DMS 273 (cell line): ENCODE results near the gene ARHGAP26.
"Not testable (repeated sequence)": the region's sequence is repeated elsewhere in the genome, so short reads cannot be mapped to it uniquely, and the experiment has no call there.

Experiments
- DNase-seq: peaks from one replicate; lab custom pipeline; 2025; ENCODE audit not compliant: unreplicated experiment; lab: John Stamatoyannopoulos, UW

Gene ARHGAP26

DNA sequence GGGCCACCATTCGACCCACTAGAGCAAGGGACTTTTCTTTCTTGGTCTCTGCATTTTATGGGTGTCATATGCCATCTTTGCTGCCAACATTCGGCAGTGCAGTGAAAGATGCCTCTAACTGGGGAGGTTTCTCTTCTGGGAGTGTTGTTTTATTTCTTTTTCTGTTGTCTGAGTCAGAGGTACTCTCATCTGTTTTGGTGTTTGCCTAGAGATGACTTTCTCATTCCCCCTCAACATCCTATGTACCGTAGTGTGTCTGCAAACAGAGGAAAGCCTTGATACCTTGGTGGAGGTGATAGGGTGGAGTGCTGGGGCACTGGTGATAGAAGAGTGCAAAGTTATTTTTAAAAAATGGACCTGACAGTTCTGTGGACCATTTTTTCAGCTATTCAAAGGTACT lies 182.1 kb downstream of the ARHGAP26 start:
- no peak for DNase-seq

DNA sequence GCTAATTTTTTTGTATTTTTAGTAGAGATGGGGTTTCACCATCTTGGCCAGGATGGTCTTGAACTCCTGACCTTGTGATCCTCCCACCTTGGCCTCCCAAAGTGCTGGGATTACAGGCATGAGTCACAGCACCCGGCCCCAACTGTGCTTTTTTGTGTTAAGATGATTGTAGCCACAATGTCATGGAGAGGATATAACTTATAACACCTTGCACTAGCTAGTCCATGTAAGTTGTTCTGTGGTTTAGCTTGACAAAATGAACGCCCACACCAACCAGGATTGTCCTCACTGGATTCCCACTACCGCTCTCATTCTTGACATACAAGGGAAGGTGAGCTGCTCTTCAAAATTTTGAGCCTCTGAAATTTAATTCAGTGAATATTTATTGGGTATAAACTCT lies 182.7 kb downstream of the ARHGAP26 start:
- DNase-seq = not testable (repeated sequence)

DNA sequence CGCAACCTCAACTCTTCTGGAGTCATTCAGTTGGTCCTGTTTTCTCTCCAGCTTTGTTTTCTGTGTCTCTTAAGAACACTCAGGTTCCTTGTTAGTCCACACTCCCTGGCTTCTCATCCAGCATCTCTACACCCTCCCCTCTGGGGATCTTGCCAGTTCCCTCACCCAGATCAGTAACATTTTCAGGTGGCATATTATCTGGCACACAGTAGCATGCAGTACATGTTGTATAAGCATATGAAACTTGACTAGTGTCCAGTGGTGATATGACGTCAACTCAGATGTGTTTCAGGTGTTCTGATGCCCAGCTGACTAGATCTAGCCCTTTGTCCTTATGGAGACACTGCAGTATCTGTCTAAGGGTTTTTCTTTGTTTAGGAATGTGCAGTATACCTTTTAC lies 184.3 kb downstream of the ARHGAP26 start:
- no peak for DNase-seq

DNA sequence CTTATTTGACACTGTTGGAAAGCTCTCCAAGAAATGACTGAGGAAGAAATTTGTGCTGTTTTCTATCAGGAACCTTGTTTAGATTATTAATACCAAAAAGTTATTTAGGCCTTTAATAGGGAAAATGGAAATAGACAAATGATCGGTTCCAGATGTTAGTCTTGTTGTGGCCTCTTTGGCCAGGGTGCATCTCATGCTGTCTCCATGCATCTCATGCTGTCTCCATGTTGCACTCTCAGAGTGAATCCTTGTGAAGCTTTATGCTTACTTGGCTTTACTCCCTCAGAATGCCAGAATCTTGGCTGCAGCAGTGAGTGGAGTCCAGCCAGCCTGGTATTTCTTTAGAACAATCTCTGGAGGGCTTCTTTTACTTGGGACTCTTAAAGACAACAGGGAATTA lies 185.5 kb downstream of the ARHGAP26 start:
- DNase-seq = no peak

DNA sequence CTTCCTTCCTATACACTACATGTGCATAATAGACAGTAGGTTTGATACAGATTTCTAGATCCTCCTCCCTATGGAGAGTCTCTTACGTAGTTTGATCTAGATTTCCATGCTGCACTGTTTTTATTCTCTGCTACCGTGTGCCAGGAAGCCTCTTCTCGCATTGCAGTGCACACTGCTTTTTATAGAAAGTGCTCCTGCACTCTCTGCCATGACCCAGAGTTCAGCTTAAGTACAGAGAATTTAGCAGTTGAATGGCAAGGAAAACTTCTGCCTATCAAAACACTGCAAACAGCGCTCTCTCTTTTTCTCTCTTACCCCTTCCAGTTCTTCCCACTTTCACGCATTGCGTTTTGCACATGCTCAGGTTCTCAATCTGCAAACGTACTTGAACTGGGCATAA lies 187.4 kb downstream of the ARHGAP26 start:
- no peak for DNase-seq

DNA sequence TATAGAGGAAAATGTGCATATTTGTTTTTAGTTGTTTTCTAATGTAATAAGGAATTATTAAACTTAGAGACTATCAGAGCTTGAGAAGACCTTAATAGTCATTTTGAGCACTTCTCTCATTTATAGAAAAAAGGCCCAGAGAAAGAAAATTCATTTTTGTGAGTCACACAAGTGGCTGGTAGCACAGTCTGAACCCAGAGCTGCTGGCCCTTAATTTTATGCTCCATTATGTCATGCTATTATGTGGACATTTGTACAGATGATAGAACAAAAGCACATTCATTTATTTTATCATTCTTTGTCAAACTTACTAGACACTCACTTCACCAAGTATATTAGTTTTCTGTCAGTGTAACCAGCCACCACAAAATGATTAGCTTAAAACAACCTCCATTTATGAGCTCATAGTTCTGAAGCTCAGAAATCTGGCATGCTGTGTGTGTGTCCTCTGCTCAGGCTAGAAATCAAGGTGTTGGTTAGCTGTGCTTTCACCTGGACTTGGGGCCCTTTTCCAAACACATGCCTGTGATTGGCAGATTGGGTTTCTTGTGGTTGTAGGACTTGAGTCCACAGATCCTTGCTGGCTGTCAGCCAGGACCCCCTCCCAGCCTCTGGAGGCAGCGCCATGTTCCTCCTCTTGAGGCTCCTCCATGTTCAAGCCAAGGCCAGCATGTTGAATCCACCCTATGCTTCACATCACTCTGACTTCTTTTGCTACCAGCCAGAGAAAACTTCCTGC lies 188.9 kb downstream of the ARHGAP26 start:
- peak; percentile 44 for DNase-seq

DNA sequence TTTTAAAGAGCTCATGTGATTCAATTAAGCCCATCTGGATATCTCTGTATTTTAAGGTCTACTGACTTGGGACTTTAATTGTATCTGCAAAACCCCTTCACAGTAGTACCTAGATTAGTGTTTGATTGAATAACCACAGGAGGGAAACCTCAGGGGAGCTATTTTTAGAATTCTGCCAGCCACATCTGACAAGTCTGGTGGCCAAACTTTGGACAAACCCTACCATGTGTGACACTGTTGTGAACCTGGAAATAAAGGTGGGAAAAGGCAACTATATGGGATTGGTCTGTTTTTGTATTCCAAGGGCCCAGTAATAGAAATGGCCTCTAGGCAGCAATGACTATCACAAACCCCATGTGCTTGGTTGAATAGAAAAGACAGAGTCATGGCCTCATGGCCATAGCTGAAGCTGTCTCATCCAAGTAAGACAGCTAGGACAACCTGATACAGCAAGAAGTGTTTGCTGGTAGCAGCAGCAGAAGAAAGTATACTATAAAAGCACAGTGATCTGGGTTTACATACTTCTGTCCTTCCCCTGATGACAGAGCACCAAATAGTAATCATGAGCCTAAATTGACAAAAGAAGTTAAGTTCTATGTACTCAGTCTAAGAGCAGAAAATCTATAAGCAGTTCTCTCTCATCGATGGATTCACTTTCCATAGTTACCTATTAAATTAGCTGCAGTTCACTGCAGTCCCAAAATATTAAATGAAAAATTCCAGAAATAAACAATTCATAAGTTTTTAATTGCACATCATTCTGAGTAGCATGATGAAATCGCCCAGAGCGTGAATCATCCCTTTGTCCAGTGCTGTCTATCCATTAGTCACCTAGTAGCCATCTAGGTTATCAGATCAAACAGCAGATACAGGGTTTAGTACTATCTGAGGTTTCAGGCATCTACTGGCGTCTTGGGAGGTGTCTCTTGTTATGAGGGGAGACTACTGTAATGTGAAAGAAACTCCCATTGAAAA lies 189.8 kb downstream of the ARHGAP26 start:
- no peak for DNase-seq

DNA sequence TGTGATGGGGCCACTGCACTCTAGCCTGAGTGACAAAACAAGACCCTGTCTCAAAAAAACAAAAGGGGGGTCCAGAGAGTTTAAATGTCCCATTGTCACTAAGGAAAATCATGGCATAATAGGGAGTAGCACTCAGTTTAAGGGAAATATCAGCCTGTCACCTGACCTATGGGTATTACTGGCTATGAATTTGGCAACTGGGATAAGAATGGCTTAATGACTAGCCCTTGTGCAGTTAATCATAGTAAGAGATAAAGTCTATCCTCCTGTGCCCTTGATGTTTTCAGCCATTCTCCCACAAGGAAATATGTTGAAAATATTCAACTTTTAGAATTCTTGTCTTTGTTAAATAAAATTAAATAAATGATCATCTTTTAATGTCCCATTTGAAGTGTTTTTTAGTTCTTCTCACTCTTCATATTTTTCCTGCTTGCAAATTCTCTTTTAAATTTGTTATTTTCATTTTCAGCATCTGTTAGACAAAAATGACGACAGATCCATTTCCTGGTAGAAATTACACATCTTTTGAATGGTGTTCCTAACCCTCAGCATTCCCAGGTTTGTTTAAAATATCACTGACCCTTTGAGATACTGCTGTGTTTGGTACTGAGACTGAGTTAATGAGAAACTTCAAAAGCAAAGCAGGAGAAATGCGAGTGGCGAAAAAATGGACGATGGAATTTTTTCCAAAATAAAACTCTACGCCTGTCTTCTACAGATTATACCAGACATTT lies 191.4 kb downstream of the ARHGAP26 start:
- no peak for DNase-seq

DNA sequence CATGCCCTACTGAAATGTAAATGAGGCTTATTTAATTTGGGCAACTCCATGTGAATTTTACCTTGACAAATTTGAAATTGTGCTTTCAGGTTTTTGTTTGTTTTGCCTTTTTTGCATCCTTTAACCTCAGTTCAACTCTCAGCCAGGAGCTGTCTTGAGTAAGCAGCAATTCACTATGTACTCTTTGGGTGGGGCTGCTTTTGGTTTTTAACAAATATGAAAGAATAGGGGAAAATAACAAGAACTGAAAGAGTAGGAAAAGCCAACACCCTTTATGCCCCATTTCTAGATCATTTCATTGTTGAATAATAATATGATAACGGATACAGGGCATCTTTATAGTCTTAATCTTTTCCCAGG lies 192.0 kb downstream of the ARHGAP26 start:
- no peak for DNase-seq

DNA sequence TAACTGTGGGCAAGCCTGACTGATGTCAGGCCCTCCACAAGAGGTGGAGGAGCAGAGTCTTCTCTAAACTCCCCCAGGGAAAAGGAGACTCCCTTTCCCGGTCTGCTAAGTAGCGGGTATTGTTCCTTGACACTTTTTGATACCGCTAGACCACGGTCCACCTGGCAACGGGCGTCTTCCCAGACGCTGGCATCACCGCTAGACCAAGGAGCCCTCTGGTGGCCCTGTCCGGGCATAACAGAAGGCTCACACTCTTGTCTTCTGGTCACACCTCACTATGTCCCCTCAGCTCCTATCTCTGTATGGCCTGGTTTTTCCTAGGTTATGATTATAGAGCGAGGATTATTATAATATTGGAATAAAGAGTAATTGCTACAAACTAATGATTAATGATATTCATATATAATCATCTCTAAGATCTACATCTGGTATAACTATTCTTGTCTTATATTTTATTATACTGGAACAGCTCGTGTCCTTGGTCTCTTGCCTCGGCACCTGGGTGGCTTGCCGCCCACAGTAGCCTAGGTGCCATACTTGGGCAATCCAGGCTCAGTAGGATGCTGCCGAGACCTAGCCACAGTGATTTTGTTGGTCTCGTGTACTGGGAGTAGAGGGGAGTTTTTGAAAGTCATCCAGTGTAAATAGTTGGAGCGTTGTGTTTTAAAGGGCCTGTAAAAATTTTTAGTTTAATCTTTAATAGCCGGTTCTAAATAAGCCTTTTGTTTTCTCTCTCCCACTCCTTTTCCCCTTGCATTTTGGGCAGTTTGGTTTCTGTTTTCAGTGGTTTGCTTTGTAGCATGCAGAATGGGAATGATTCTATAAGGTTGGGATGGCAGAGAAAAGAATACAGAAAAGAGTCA lies 195.3 kb downstream of the ARHGAP26 start:
- peak; percentile 20 for DNase-seq

DNA sequence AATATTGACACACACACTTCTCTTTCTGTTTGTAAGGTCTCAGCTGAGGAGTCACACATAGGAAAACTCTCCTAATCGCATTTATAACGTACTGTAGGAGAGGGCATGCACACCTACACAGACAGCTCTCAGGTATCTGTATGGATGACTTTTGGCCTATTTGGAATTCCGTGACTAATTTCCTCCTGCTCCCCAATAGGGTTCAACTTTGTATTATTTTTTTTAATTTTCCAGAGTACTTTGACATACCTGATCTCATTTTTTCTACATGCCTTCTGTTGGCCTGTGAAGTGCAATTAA lies 195.9 kb downstream of the ARHGAP26 start:
- DNase-seq = no peak

DNA sequence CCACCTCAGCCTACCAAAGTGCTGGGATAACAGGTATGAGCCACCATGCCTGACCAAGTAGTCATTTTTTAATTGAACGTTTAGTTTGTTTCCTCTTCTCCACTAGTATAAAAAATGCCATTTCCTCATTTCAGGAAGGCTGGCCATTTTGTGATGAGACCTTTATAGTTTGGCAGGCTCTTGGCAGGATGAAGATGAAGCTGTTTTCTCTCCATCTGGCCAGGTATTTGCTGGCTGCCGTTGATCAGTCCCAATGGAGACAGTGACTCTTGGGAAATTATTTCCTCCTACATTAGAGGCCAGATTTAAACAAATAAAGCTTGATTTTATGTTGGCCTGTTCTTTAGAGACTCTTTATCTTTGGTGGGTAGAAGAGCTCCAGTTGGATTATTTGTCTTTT lies 199.0 kb downstream of the ARHGAP26 start:
- DNase-seq = peak; percentile 33

DNA sequence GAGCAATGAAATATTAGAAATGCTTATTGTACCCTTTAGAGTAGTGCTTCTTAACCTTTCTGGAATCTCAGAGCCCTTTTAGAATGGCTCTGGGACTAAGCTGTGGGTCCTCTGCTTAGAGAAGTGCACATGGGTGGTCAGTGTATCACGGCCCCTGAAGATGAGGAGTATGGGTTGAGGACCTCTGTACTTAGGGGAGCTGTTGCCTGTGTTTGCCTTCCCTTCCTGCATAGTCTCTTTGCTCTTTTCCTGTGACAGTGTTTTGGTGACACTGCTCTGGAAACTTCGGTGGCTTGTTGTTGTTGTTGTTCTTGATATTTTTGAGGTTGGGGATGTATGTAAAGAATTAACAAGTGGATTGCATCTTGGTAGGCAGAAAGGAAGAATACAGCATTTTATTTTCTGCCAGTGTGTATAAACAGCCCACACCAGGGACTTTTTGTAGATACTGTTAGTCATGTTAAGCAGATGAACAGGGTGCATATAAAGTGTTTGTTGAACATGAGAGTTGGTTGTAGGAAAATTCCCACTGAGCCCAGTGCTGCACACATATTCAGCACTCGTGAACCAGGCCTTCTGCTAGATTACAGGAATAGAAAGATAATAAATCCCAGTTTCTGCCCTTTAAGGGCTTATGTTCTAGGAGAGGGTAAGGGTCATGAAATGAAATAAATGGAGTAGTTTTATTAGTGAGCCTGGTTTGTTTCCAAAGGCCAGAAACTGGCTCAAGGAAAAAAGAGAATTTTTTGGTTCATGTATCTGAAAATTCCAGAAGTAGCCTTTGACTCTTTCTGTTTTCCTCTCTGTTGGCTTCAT lies 199.7 kb downstream of the ARHGAP26 start:
- DNase-seq = no peak

DNA sequence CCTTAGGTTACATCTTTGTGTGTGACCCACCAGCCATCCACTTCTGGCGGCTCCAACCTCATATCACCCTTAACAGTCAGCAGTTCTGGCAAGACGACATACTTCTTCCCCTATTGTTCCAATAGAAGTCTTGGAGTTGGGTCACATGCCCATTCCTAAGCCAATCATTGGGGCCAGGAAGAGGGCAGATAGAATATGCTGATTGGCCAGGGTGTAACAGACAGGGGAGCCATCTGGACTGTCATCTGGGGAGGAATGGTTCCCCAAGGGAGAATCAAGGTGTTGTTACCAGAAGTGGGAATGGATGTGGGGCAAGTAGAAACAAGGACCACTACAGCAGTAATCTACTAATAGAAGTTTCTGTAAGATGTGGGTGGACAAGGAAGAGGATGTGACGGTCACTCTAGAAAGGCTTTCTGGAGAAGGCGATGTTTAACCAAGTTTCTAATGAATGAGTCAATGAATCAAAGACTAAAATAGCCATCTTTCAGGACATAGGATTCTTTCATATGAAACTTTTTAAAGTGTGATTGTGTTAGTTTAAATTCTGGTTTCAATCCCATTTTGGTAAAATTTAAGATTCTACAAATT lies 200.4 kb downstream of the ARHGAP26 start:
- DNase-seq = peak; percentile 43

DNA sequence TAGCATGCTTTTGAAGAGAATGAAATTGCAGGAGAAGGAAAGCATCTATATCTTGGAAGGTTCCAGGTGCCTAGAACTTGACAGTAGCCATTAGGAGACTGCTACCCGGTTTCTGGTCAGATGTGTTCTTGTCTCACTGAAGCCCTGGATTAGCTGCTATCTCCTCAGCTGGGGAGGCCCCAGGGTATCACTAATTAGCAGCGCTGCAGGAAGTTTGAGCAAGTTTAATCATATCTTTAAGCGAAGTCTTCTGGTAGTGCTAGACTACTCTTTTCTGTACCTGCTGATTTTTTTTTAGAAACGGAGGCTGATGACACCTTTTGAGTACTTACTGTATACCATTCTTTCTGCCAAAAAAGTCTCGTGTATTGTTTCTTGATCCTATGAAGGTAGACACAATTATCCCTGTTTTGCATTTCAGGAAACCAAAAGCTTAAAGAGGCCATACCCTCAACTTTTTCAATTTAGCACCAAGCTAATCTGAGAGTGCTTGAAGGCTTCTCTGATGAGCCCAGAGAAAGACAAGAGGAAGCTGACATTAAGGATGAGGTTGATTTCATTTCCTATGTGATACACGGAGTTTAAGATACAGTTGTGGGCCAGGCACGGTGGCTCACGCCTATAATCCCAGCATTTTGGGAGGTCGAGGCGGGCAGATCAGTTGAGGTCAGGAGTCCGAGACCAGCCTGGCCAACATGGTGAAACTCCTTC lies 201.3 kb downstream of the ARHGAP26 start:
- no peak for DNase-seq

DNA sequence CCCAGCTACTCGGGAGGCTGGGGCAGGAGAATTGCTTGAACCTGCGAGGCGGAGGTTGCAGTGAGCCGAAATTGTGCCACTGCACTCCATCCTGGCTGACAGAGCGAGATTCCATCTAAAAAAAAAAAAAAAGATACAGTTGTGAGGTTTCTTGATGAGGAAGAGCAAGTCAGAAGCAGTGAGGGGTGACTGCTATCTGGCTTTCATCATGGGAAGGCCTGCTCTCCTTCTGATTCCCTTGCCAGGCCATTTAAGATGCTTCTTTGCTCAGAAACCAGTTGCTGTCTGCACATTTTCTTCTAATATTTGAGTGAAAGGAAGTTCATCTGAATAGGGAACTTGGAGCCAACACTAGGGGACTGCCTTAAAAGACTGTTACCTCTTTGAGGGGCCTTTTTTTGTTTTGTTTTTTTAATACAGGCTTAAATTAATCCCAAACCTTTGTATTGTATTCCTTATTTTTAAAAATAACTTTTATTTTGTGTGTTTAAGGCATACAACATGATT lies 201.9 kb downstream of the ARHGAP26 start:
- DNase-seq = no peak

DNA sequence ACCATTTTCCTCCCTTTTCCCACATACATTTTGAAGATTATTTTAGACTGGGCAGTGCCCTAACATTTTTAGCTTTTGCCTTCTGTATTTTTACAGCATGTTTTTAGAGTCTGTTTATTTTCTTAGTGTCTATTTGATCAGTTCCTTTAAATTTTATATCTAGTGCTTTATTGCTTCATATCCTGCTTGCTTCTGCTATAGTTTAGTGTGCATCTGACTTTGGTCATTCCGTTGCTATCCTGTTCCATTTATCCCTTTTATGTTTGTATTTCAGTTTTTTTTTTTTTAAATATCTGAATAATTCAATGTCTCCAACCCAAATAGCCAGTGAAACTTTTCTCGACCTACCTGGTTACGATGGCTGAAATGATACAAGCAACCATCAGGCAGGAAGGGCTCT lies 203.8 kb downstream of the ARHGAP26 start:
- DNase-seq = no peak

DNA sequence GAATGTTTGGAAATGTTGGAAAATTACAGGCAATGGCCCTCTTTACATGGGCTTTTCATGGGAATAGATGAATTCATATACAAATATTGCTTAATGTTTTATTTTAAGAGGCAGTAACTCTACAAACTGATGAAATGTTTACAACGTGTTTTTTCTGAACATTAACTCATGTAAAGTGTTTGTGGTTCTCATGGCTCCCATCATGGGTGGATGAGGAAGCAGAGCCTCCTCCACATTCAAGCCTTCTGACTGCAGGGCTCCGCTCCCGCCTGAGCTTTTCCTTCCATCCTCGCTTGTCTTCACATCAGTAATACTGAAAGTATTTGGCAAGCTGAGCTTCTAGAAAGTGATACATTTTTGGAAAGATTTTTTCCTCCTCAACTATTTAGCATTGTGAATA lies 204.2 kb downstream of the ARHGAP26 start:
- no peak for DNase-seq

DNA sequence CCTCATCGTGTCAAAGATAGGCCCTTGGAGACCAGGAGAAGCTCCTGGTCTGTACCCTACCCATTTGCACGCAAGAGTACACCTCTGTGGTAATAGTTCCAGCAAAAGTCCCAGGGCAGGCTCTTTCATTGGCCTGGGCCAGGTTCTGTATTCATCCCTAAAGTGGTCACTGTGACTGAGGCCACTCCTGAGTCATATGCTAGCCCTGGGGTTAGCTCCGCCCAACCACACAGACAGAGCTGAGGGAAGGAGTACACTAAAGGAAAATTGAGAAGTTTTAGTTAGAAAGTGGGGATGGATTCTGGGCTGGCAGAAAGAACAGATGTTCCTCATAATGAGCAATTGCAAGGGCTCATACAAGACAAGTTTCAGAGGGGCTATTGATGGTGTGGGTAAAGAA lies 206.7 kb downstream of the ARHGAP26 start:
- no peak for DNase-seq
